ENCODE data around the gene AFMID.
A peak's percentile ranks its signal among the peaks of the same experiment; 100 is the strongest.
"Not testable (repeated sequence)": the region's sequence is repeated elsewhere in the genome, so short reads cannot be mapped to it uniquely, and the experiment has no call there.

The AFMID gene, protein sequence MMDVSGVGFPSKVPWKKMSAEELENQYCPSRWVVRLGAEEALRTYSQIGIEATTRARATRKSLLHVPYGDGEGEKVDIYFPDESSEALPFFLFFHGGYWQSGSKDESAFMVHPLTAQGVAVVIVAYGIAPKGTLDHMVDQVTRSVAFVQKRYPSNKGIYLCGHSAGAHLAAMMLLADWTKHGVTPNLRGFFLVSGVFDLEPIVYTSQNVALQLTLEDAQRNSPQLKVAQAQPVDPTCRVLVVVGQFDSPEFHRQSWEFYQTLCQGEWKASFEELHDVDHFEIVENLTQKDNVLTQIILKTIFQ

GRCh38 chr17:78186692-78187595 lies at the start of gene AFMID, which contains the start of gene TK1:
Gene AFMID (plus strand): TSS chr17:78187362. CDS start chr17:78187371, 9 bp downstream.
Gene TK1 (minus strand): TSS chr17:78187052. CDS start chr17:78186994, 58 bp downstream.
- peak; percentile 70 for DNase-seq (ENCODE audit: low read depth)

DNA sequence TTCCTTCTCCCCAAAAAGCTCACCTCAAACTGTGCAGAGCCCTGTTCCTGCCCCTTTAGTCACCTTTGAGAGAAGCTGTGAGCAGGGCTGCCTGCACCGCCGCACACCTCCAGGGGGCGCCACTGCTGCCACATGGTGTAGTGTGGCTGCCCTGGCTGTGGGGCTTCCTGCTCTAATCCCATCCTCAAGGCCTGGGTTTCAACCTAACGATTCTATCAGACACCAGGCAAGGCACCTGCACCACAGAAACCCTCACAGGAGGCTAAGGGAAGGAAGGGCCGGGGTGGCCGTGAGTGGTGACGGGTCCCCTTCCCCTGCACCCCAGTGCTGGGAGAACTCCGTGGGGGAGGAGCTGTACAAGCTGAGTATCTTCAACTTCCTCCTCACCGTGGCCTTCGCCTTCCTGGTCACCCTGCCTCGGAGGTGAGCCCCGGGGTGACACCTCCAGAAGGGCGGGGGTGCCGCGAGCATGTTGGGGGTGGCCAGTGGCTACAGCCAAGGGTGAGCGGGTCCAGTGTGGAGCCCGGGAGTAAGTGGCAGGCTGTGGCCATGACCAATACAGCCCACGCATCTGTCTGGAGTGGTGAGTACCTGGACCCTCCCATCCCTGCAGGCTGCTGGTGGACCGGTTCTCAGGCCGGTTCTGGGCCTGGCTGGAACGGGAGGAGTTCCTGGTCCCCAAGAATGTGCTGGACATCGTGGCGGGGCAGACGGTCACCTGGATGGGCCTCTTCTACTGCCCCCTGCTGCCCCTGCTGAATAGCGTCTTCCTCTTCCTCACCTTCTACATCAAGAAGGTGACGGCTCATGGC lies 49.6 kb upstream of the AFMID start:
- DNase-seq (ENCODE audit: low read depth): no peak

DNA sequence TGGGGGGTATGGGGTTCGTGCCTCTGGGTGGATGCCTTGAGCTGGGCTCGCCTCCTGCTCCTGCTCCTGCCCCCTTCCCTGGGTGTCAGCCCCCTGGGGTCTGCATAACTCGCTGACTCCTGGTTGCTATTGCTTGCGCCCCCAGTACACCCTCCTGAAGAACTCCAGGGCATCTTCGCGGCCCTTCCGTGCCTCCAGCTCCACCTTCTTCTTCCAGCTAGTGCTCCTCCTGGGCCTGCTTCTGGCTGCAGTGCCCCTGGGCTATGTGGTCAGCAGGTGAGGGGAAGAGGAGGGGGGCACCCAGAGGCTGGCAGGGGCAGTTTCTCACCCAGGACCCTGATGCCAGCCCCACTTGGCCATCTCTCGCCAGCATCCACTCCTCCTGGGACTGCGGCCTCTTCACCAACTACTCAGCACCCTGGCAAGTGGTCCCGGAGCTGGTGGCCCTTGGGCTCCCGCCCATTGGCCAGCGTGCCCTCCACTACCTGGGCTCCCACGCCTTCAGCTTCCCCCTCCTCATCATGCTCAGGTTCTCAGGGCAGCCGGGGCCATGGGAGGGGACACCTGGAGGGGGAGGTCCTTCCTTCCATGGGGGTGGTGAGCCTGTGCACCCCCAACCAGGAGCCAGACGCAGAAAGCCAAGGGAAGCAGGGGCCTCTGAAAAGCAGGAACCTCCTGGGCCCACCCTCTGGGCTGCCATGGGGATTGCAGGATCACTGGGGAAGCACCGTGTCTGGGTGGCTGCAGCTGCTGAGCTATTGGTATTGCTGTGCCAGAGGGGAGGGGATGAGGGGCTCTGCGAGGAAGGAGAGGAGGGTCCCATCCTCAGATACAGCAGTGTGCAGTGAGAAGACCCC lies 48.7 kb upstream of the AFMID start:
- no peak for DNase-seq (ENCODE audit: low read depth)

DNA sequence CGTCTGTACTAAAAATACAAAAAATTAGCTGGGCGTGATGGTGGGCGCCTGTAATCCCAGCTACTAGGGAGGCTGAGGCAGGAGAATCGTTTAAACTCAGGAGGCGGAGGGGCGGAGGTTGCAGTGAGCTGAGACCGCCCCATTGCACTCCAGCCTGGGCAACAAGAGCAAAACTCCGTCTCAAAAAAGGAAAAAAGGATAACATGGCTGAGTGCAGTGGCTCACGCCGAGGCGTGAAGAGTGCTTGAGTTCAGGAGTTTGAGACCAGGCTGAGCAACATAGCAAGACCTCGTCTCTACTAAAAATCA lies 47.3 kb upstream of the AFMID start:
- not testable (repeated sequence) for DNase-seq (ENCODE audit: low read depth)

DNA sequence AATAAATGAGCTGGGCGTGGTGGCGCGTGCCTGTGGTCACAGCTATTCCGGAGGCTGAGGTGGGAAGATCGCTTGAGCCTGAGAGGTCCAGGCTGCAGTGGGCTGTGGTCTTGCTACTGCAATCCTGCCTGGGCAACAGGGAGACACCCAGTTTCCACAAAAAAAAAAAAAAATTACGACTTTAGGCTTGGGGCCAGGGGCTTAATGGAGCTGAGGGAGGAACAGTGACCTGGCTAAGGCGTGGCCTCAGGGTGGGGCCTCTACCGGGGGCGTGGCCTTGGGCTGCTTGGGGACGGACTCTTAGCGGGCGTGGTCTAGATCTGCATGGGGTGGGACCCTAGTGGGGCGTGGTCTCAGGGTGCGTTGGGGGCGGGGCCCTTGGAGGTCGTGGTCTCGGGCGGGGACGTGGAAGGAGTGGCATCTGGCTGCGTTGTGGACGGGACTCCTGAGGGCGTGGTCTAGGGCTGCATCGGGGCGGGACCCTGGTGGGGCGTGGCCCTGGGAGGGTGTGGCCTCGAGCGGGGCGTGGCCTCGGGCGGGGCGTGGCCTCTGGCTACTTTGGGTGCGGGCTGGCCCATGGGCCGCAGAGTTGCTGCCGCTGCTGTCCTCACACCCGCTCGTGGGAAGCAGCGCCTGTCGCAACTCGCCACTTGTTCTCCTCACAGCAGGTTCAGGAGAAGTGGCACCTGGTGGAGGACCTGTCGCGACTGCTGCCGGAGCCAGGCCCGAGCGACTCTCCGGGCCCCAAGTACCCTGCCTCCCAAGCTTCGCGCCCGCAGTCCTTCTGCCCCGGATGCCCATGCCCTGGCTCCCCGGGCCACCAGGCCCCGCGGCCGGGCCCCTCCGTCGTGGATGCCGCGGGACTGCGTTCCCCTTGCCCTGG lies 46.8 kb upstream of the AFMID start:
- peak; percentile 84 for DNase-seq (ENCODE audit: low read depth)

DNA sequence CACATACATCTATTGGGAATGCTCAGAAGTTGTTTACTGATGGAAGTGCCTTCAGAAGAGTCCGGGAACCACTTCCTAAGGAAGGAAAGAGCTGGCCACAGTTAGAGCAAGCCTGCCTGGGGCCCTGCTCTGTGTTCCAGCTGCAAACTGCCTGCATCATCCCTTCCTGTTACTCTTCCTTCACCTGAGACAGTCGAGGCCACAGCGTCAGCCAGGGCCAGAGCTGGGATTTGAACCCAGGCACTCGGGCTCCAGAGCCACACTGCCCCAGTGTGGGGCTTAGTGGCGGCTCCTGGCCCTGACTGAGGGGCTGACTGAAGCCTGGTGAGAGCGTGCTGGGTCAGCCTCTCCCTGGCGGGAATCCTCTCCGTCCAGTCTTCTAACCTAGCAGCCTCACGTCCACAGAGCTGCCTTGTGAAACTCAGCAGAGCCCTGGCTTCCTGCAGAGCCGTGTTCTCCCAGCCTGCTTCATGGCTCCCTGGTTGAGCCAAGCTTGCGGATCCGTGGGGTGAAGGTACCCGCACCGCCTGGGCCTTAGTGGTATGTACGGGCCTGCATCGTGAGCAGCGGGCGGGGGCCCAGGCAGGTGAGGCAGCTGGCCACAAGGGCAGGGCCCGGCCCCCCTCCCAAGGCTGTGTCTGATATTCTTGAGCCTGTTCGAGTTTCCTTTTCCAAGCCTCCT lies 45.6 kb upstream of the AFMID start:
- DNase-seq (ENCODE audit: low read depth): no peak

GRCh38 chr17:78142119-78142861 lies 44.9 kb upstream of the AFMID start:
- no peak for DNase-seq (ENCODE audit: low read depth)

DNA sequence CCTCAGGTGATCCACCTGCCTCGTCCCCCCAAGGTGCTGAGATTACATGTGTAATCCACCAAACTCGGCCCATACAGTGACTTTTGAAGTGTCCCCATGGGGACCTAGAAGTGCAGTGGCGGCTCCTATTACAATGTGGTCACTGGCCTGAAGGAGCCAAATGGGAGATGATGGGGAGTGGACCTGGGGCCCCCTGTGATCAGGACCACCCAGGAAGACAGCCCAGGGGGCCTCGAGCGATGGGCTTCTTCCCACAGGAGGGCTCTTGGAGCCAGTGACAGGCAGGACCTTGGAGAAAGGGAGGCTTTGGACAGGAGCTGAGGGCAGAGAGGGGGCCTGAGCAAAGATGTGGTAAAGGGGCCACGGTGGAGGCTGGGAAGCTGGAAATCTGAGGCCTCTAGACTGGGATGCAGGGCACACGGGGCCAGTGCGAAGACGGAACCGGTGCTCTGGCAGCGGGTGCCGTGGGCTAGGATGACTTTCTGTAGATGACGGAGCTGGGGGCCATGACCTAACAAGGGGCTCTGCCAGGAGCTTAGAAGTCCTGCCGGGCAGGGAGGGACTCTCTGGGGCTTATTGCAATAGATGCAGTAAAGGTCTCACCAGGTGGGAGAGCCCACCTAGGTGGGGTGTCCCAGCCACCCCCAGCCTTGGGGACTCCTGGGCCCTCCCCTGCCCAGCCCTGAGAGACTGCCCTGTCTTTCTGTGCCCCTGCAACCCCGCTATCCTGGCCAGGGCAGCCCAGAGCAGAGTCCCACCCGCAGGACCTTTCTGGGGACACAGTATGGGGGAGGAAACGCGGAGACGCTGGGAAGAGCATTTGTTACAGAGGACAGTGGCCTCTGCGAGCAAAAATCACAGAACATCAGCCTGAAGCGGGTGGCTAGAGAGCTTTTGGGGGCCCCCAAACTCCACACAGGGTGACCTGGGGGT lies 43.7 kb upstream of the AFMID start:
- DNase-seq (ENCODE audit: low read depth): no peak

- no peak for DNase-seq (ENCODE audit: low read depth)
These were observed 42.9 kb upstream of the AFMID start for GRCh38 chr17:78144147-78144719.

DNA sequence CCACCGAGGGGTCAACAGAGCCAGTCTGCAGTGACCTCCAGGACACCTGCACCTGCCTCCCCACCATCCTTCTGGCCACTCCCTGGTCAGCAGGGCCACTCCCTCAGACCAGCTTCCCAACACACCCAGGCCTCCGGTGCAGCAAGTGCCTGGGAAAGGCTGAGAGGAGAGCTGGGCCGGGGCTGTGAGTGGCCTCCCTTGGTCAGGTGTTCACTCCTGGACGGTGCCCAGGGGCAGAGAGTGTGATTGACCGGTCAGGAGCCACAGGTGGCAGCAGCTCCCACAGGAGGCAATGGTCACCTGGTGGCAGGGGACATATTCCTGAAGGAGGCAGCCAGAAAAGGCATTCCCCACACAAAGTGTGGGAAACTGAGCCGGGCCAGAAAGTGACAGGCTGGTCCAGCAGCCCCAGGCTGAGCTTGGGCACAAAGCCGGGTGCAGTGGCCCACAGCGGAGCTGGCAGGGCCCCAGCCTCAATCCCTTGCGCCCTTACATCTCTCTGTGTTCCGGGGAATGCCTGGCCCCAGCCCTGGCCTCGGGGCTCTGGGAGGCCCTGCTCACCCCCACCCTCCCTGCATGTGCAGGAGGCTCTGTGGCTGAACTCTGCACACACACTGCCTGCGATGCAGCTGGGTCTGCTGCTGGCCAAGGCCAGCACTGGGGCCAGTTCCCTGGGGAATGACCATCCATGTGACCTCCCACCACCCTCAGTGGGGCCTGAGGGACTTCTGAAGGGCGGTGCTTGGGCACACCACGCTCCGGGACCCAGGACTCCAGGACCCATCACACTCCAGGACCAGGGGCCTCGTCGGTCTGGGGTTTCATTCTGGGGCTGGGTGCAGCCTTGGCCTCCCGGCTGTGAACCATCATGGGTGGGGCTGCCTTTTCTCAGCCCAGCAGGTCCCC lies 42.2 kb upstream of the AFMID start:
- no peak for DNase-seq (ENCODE audit: low read depth)

DNA sequence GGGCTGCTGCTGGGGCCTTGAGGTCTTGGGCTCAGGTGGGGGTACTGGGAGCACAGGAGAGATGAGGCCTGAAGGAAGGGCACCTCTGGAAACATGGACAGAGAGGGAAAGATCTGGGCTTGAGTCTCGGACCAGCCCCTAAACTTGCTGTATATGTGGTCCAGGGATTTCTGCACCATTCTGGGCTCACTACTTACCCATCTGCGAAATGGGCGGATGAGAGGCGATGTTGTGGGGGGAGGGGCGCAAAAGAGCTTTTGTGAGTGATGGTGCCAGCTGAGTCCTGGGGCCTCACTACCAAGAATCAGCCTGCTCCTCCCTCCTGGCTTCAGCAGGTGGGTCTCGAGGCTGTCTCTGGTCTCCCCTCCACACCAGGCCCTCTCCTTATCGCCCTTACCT lies 40.7 kb upstream of the AFMID start:
- DNase-seq (ENCODE audit: low read depth): no peak

- DNase-seq (ENCODE audit: low read depth): no peak
These were observed 40.3 kb upstream of the AFMID start for GRCh38 chr17:78146881-78147280.

DNA sequence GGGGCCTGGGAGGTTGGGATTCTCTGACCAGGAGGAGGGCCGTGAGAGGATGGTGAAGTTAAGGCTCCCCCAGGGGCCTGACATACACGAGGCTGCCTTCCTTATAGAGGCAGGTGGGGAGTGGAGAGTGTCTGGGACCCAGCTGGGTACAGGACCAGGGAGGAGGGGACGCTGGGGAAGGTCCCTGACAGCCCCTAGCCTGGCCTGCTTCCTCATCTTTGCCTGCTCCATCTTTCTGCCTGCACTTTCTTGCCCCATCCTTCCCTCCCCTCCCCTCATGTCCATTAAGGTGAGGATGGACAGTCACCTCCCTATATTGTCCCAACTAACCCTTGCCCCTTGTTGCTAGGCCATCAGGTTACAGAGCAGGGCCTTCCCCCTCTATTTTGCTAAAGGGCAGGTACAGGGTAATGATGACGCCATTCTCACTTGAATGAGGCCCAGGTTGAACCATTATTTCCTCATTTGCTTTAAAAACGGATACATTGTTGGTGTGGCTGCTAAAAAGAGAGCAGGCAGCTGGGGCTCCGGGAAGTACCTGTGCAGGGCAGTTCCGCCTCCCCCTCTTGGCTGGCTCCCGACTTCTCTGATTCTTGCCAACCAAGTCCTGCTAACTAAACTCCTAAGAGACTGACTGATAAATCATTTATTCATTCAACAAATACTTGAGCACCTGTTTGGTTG lies 39.7 kb upstream of the AFMID start:
- DNase-seq (ENCODE audit: low read depth): no peak

DNA sequence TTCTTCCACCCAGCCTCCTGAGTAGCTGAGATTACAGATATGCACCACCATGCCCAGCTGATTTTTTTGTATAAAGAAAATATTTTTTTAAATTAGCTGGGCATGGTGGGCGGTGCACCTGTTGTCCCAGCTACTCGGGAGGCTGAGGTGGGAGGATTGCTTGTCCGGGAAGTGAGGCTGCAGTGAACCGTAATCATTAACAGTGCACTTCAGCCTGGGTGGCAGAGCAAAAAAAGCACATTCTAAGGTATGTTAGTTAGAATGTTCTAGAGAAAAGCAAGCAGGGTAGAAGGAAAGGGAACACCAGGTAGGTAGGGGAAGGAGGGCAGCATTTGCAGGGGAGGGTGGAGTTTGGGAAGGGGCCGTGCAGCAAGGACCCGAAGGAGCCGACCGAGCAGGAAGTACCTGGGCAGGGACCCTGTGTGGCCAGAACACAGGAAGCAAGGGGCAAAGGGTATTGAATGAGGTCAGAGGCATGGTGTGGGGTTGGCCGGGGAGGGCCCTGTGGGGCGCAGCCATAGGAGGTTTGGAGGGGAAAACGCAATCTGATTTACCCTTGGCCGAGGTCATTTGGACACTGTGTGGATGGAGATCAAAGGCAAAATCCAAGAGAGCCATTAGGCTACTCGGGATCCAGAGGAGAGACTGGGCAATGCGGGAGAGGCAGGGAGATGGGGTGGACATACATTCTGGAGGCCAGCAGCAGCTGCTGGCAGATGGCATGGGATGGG lies 38.7 kb upstream of the AFMID start:
- no peak for DNase-seq (ENCODE audit: low read depth)

- no peak for DNase-seq (ENCODE audit: low read depth)
These were observed 35.6 kb upstream of the AFMID start for GRCh38 chr17:78151514-78152008.
